K562 (cell line): ENCODE measurements around the gene RNF213. TPM values are rescaled to one million over a fixed set of nuclear protein-coding genes. Genes with fewer than 3 reads are reported as not detected.

ENCODE experiments used
- ATF4 ChIP-seq: fragments of 450-650 bp; formaldehyde crosslinking; IDR thresholded peaks from 2 replicates; pipeline ENCODE4 v1.4.0; 2022; ENCODE audit warnings: mild to moderate bottlenecking, moderate library complexity
- ATF6 ChIP-seq: sonication (generic); formaldehyde crosslinking; IDR thresholded peaks from 2 replicates; pipeline ENCODE4 v1.4.0; 2020; ENCODE audit warnings: mild to moderate bottlenecking, missing genetic modification reagents
- C11orf30 ChIP-seq: fragments of 450-650 bp; IDR thresholded peaks from 2 replicates; pipeline ENCODE4 v1.6.1; 2016; ENCODE audit warnings: low read depth, mild to moderate bottlenecking
- CSDE1 ChIP-seq, 2 experiments: fragments of 450-650 bp; IDR thresholded peaks; 2 replicates each; pipeline ENCODE4 v1.6.1; 2016; ENCODE audit warnings: mild to moderate bottlenecking in 1 of 2
- DACH1 ChIP-seq: fragments of 450-650 bp; IDR thresholded peaks from 2 replicates; pipeline ENCODE4 v1.6.1; 2018; ENCODE audit not compliant: partially characterized antibody
- EGR1 ChIP-seq: fragments of 450-650 bp; conservative IDR thresholded peaks from 2 replicates; pipeline ENCODE4 v1.6.1; 2017; ENCODE audit warnings: mild to moderate bottlenecking
- EP300 ChIP-seq: IDR thresholded peaks from 2 replicates; pipeline ENCODE4 v1.6.1; 2012; ENCODE audit warnings: low read length, improper control_type of control experiment
- HMG20B ChIP-seq: fragments of 250-450 bp; sonication (Bioruptor Pico); IDR thresholded peaks from 2 replicates; pipeline ENCODE4 v1.5.0; 2021; ENCODE audit warnings: mild to moderate bottlenecking
- HOXB6 ChIP-seq: fragments of 250-450 bp; sonication (Bioruptor Pico); IDR thresholded peaks from 2 replicates; pipeline ENCODE4 v1.5.1; 2022; ENCODE audit warnings: mild to moderate bottlenecking, borderline replicate concordance
- JUND ChIP-seq, 2 experiments: IDR thresholded peaks; 2 replicates in 1 of 2; 3 replicates in 1 of 2; pipeline ENCODE4 v1.6.1; 2011; ENCODE audit warnings: borderline replicate concordance in 2 of 2, low read depth in 2 of 2, low read length in 2 of 2, improper control_type of control experiment in 1 of 2, missing biosample characterization in 1 of 2, missing genetic modification characterization in 1 of 2, missing genetic modification reagents in 1 of 2
- MECOM ChIP-seq: fragments of 250-450 bp; sonication (Bioruptor Pico); IDR thresholded peaks from 2 replicates; pipeline ENCODE4 v1.8.0; 2022; ENCODE audit warnings: inconsistent platforms
- MEF2A ChIP-seq: IDR thresholded peaks from 2 replicates; pipeline ENCODE4 v1.6.1; 2011; ENCODE audit warnings: low read depth, mild to moderate bottlenecking, low read length, moderate library complexity; ENCODE audit not compliant: control insufficient read depth
- MTA3 ChIP-seq: fragments of 450-650 bp; formaldehyde crosslinking; IDR thresholded peaks from 2 replicates; pipeline ENCODE4 v1.6.1; 2017; ENCODE audit warnings: mild to moderate bottlenecking, borderline replicate concordance
- NFE2 ChIP-seq: IDR thresholded peaks from 2 replicates; pipeline ENCODE4 v1.6.1; 2014; ENCODE audit warnings: antibody characterized with exemption, low read depth
- PHF8 ChIP-seq: fragments of 200-600 bp; sonication (generic); IDR thresholded peaks from 2 replicates; pipeline ENCODE4 v1.6.1; 2012; ENCODE audit warnings: mixed run types, mild to moderate bottlenecking, inconsistent platforms, low read length, moderate library complexity, borderline replicate concordance
- POLR2G ChIP-seq: fragments of 200-400 bp; formaldehyde crosslinking; IDR thresholded peaks from 2 replicates; pipeline ENCODE4 v1.6.1; 2017; ENCODE audit warnings: low read depth, mild to moderate bottlenecking, antibody characterized with exemption, low read length, moderate library complexity
- POLR3A ChIP-seq: IDR thresholded peaks from 2 replicates; pipeline ENCODE4 v1.6.1; 2011; ENCODE audit warnings: borderline replicate concordance, mild to moderate bottlenecking, moderate library complexity; ENCODE audit not compliant: insufficient read length, insufficient read depth; ENCODE audit errors: extremely low read depth
- RBM14 ChIP-seq: fragments of 200-400 bp; formaldehyde crosslinking; IDR thresholded peaks from 2 replicates; pipeline ENCODE4 v1.6.1; 2018; ENCODE audit warnings: low read depth, mild to moderate bottlenecking, low read length, moderate library complexity, borderline replicate concordance; ENCODE audit not compliant: insufficient read depth
- SPI1 ChIP-seq: IDR thresholded peaks from 2 replicates; pipeline ENCODE4 v1.6.1; 2011; ENCODE audit warnings: low read depth, low read length, control low read depth, borderline replicate concordance
- ZNF511 ChIP-seq: sonication (generic); formaldehyde crosslinking; IDR thresholded peaks from 2 replicates; pipeline ENCODE4 v1.8.0; 2022; ENCODE audit warnings: mild to moderate bottlenecking, missing genetic modification reagents
- ZNF668 ChIP-seq: fragments of 250-450 bp; sonication (Bioruptor Pico); IDR thresholded peaks from 2 replicates; pipeline ENCODE4 v1.8.0; 2022; ENCODE audit warnings: mild to moderate bottlenecking, inconsistent platforms
- ZNF707 ChIP-seq: fragments of 250-450 bp; sonication (Bioruptor Pico); conservative IDR thresholded peaks from 2 replicates; pipeline ENCODE4 v1.8.0; 2022; ENCODE audit warnings: inconsistent platforms, mild to moderate bottlenecking, moderate library complexity
- ZNF830 ChIP-seq: fragments of 250-450 bp; sonication (Bioruptor Pico); IDR thresholded peaks from 2 replicates; pipeline ENCODE4 v1.5.0; 2021; ENCODE audit warnings: mild to moderate bottlenecking
- ZSCAN32 ChIP-seq: fragments of 450-650 bp; formaldehyde crosslinking; IDR thresholded peaks from 2 replicates; pipeline ENCODE4 v1.4.0; 2020; ENCODE audit warnings: mild to moderate bottlenecking, moderate library complexity
- polyA plus RNA-seq, 8 experiments: library from polyadenylated mRNA; depleted of rRNA in 4 of 8; stranded (reverse) in 5 of 8; unstranded in 3 of 8; fragments of >200 nt; fragmentation: Nextera tagmentation in 2 of 8; fragmentation: Illumina TruSeq in 1 of 8; extraction: Ambion mirVana in 2 of 8; extraction: Trizol in 1 of 8; gene quantifications; 2 replicates each; pipeline versions ENCODE4 v1.2.1 to v1.2.3, GENCODE V29; 2011 to 2014; ENCODE audit warnings: inconsistent platforms in 1 of 8, missing spikeins in 1 of 8
- total RNA-seq, 7 experiments: library from RNA; depleted of rRNA in 6 of 7; stranded (reverse); fragments of >200 nt in 6 of 7; fragmentation: Illumina TruSeq in 2 of 7; extraction: Trizol in 2 of 7; gene quantifications; 2 replicates each; pipeline versions ENCODE4 v1.2.1 to v1.2.3, GENCODE V29; 2011 to 2021; ENCODE audit warnings: low replicate concordance in 1 of 7

The RNF213 gene
- total and polyA plus RNA-seq, 9 of the 15 experiments (the other 6 are each of a cell fraction or from before 2014, with no cell fraction given) = 5.3 to 33.6 (median 17.9) TPM

- TF ChIP-seq SPI1 (no peak), PHF8 (peak; percentile 49; the same call in 1 of the 2 replicates), DACH1 (no peak), ZNF511 (CRISPR knock-in tag) (peak; percentile 42; the same call in 1 of the 2 replicates), ATF6 (no peak), C11orf30 (no peak), JUND (IDR thresholded peaks at IDR 0.05; ENCODE audit: borderline replicate concordance, low read depth, low read length) (no peak), JUND (tag; IDR thresholded peaks at IDR 0.05; ENCODE audit: borderline replicate concordance, low read depth, low read length) (no peak), EP300 (no peak), RBM14 (no peak), NFE2 (no peak), HOXB6 (no peak), MTA3 (no peak), POLR3A (no peak), MEF2A (no peak), HMG20B (CRISPR knock-in tag) (no peak), CSDE1 (IDR thresholded peaks at IDR 0.05) (no peak), ZNF707 (no peak), ZNF668 (CRISPR knock-in tag) (no peak), ZSCAN32 (no peak), ZNF830 (CRISPR knock-in tag) (no peak), ATF4 (CRISPR knock-in tag) (no peak), EGR1 (peak; percentile 65), MECOM (no peak), POLR2G (peak; percentile 85)
Observed at GRCh38 chr17:80220054-80220735, 40.5 kb upstream of the RNF213 start, which contains the start of the genes SGSH and SLC26A11 (continued).
